Measurements from ENCODE around the gene CEP89.

DNA sequence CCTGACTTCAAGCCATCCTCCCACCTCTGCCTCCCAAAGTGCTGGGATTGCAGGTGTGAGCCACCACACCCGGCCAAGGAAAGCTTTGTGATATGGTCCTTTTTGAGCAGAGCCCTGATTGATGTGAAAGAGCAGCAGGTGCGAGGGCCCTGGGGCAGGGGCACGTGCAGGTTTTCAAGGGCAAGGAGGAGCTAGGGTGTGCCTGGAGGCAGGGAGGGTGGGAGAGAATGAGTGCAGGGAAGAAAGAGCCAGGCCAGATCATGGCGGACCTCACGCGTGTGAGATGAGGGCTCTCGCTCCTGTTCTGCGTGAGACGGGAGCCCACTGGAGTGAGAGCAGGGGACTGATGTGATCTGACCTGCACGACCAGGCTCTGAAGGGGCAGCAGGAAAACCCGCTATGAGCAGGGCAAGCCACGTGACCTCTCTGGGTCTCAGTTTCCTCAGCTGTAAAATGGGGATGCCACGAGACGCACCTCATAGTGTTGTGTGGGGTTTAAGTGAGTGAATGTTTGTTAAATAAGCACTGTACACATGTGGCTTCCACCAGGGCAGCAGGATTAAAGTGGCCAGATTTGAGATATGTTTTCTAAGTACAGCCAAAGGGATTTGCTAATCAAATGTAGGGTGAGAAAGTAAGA, 26.1 kb upstream of the CEP89 start:
- TF ChIP-seq POLR2A (IDR thresholded peaks at IDR 0.05; ENCODE audit: low read length) (no peak), GATA1 (IDR thresholded peaks at IDR 0.05; ENCODE audit: low read depth, low read length) (no peak)

All from erythroblast (primary cell).